Mesenchymal stem cell (in vitro differentiated cells and primary cell): ENCODE data around the gene MARCHF3.

Experiments used
- DNase-seq: peaks from one replicate; pipeline ENCODE4 v3.0.0-alpha.2; 2013
- H2AFZ ChIP-seq: one replicate; pipeline ENCODE4 v1.6.1; 2013; ENCODE audit warnings: low read depth, mild to moderate bottlenecking, control low read depth, inconsistent platforms, low read length, moderate library complexity
- H2AK5ac ChIP-seq: 2 replicates; pipeline ENCODE4 v1.6.1; 2013; ENCODE audit warnings: low read length, moderate library complexity, mild to moderate bottlenecking, inconsistent platforms; ENCODE audit not compliant: severe bottlenecking
- H2BK120ac ChIP-seq: one replicate; pipeline ENCODE4 v1.6.1; 2013; ENCODE audit warnings: low read depth, mild to moderate bottlenecking, inconsistent platforms, low read length, moderate library complexity
- H2BK12ac ChIP-seq, 2 experiments: one replicate each; pipeline ENCODE4 v1.6.1; 2013; ENCODE audit warnings: inconsistent platforms in 2 of 2, low read length in 2 of 2, mild to moderate bottlenecking in 2 of 2, moderate library complexity in 2 of 2, control low read depth in 1 of 2
- H2BK15ac ChIP-seq: one replicate; pipeline ENCODE4 v1.6.1; 2013; ENCODE audit warnings: mild to moderate bottlenecking, low read depth, inconsistent platforms; ENCODE audit not compliant: poor library complexity, severe bottlenecking
- H2BK5ac ChIP-seq: 2 replicates; pipeline ENCODE4 v1.6.1; 2013; ENCODE audit warnings: low read depth, mild to moderate bottlenecking, low read length, control low read depth, inconsistent platforms; ENCODE audit not compliant: poor library complexity, severe bottlenecking
- H3K14ac ChIP-seq, 2 experiments: one replicate each; pipeline ENCODE4 v1.6.1; 2013; ENCODE audit warnings: inconsistent platforms in 2 of 2, low read length in 2 of 2, control low read depth in 1 of 2, mild to moderate bottlenecking in 1 of 2, moderate library complexity in 1 of 2
- H3K18ac ChIP-seq, 2 experiments: one replicate each; pipeline ENCODE4 v1.6.1; 2013; ENCODE audit warnings: inconsistent platforms in 2 of 2, low read length in 2 of 2, control low read depth in 1 of 2, low read depth in 1 of 2, mild to moderate bottlenecking in 1 of 2
- H3K23ac ChIP-seq, 2 experiments: one replicate each; pipeline ENCODE4 v1.6.1; 2013; ENCODE audit warnings: inconsistent platforms in 2 of 2, low read length in 2 of 2, mild to moderate bottlenecking in 2 of 2, moderate library complexity in 2 of 2, control low read depth in 1 of 2
- H3K27ac ChIP-seq: 2 replicates; pipeline ENCODE4 v1.5.1; 2013; ENCODE audit warnings: mild to moderate bottlenecking, moderate library complexity, low read length, control low read depth, inconsistent platforms; ENCODE audit not compliant: poor library complexity, severe bottlenecking
- H3K27me3 ChIP-seq, 2 experiments: 2 replicates each; pipeline versions ENCODE4 v1.6.1 to v1.7.0; 2013; ENCODE audit warnings: low read length in 2 of 2, mild to moderate bottlenecking in 2 of 2, moderate library complexity in 2 of 2, control low read depth in 1 of 2, inconsistent platforms in 1 of 2; ENCODE audit not compliant: control insufficient read depth in 1 of 2, insufficient read depth in 1 of 2
- H3K36me3 ChIP-seq, 2 experiments: 2 replicates each; pipeline versions ENCODE4 v1.6.1 to v1.7.0; 2013; ENCODE audit warnings: low read length in 2 of 2, control low read depth in 1 of 2, inconsistent platforms in 1 of 2, low read depth in 1 of 2, mild to moderate bottlenecking in 1 of 2; ENCODE audit not compliant: insufficient read depth in 2 of 2, control insufficient read depth in 1 of 2
- H3K4ac ChIP-seq, 2 experiments: one replicate each; pipeline ENCODE4 v1.6.1; 2013; ENCODE audit warnings: inconsistent platforms in 2 of 2, low read length in 2 of 2, mild to moderate bottlenecking in 2 of 2, moderate library complexity in 2 of 2, control low read depth in 1 of 2, low read depth in 1 of 2
- H3K4me1 ChIP-seq: 2 replicates; pipeline ENCODE4 v1.6.1; 2013; ENCODE audit warnings: low read depth, low read length, control low read depth; ENCODE audit not compliant: control insufficient read depth, insufficient read depth
- H3K4me2 ChIP-seq: 2 replicates; pipeline ENCODE4 v1.6.1; 2013; ENCODE audit warnings: low read length, mild to moderate bottlenecking, inconsistent platforms; ENCODE audit not compliant: poor library complexity, severe bottlenecking
- H3K4me3 ChIP-seq, 2 experiments: 2 replicates each; pipeline versions ENCODE4 v1.5.1 to v1.7.0; 2013; ENCODE audit warnings: low read length in 2 of 2, mild to moderate bottlenecking in 2 of 2, control low read depth in 1 of 2, low read depth in 1 of 2; ENCODE audit not compliant: insufficient read depth in 1 of 2
- H3K79me1 ChIP-seq: replicated peaks from 2 replicates; pipeline ENCODE4 v1.6.1; 2013; ENCODE audit warnings: mild to moderate bottlenecking, control low read depth, low read length, inconsistent platforms; ENCODE audit not compliant: poor library complexity, severe bottlenecking
- H3K9ac ChIP-seq: 2 replicates; pipeline ENCODE4 v1.7.0; 2013; ENCODE audit warnings: mild to moderate bottlenecking, low read length, moderate library complexity
- H3K9me3 ChIP-seq: 2 replicates; pipeline ENCODE4 v1.7.0; 2013; ENCODE audit warnings: mild to moderate bottlenecking, low read length; ENCODE audit not compliant: control insufficient read depth
- H4K8ac ChIP-seq: one replicate; pipeline ENCODE4 v1.6.1; 2013; ENCODE audit warnings: inconsistent platforms, mild to moderate bottlenecking, low read length, moderate library complexity
- H4K91ac ChIP-seq: one replicate; pipeline ENCODE4 v1.6.1; 2013; ENCODE audit warnings: mild to moderate bottlenecking, low read length, inconsistent platforms
- WGBS: methylation state at CpG from one replicate; pipeline ENCODE4 v1.1.7; 2013; ENCODE audit warnings: mixed read lengths; 5-methylcytosine and 5-hydroxymethylcytosine counted together

MARCHF3 gene

DNA sequence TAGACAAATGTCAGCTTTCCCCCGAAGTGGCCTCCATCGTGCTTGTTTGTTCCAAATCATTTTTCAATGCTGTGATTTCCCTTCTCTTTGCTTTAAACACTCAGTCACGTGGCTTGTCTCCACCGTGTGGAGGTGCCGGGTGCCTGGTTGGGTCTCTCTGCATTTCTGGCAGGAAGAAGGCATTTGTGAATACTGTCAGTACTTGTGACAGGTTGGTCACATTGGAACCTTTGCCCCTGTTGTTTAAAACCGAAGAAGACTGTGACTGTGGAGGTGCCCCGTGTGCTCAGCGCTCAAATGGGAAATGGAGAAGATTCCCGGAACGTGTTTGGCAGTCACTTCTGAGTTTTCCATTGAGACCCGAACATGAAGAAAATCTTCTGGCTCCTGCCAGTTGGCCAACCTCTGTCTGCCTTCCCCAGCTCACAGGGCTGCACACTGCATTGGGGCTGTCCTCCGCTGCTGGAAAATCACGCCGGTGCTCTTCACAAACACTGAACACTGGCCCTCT is 178.8 kb downstream of the MARCHF3 start:
- Histone ChIP-seq H3K14ac (no peak overlapping the region), H3K9me3 (no peaks in the 10 kb centered on the region), H3K9ac (peak overlapping the region; percentile 58), H3K4ac (no peak overlapping the region), H4K91ac (no peak overlapping the region), H3K36me3 (peaks cover 0 to 7% of the 10 kb centered on the region in 2 experiments), H4K8ac (no peak overlapping the region), H2BK120ac (no peak overlapping the region), H3K23ac (no peak overlapping the region), H3K79me1 (peaks cover 1% of the 10 kb centered on the region), H3K4me1 (peaks cover 3% of the 10 kb centered on the region), H3K4me3 (peak overlapping the region in 1 of 2 experiments; percentile 63), H3K27ac (no peak overlapping the region), H3K27me3 (no peaks in the 10 kb centered on the region), H2AFZ (no peak overlapping the region), H3K4me2 (no peak overlapping the region), H3K18ac (no peak overlapping the region), H2BK5ac (peak overlapping the region; percentile 47), H2BK15ac (no peak overlapping the region), H2AK5ac (no peak overlapping the region), H2BK12ac (peak overlapping the region; percentile 24 to 67)
- no peak for DNase-seq
- WGBS, result 85% methylated on average over 14 of the region's 14 CpGs

DNA sequence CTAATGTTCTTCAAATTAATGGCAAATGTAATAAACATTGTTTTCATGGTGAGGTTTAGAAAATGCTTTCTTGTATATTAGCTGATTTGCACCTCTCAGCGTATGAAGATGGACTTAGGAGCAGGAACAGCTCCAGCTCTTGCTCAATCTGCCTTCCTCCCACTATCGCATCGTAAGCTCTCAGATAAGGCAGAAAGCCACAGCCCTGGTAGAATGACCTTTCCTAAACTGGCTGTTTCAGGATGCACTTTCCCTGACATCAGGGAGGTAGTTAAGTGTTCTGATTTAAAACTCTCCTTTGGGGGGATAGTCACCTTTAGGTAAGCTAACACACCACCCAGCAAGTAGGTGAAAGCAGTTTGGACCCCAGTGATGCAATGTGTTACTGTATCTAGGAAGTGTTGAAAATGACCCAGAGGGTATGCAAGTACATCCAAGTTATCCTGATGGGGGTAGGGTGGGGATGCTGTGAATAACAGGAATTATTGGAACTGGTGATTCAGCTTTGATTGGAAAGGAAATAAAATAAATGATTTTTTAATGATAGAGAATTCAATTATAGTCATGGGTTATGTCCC is 181.2 kb downstream of the MARCHF3 start:
- Histone ChIP-seq H4K8ac (no peak overlapping the region), H3K9me3 (no peaks in the 10 kb centered on the region), H3K79me1 (peaks cover 1% of the 10 kb centered on the region), H3K9ac (no peak overlapping the region), H3K18ac (no peak overlapping the region), H4K91ac (peak overlapping the region; percentile 24), H3K27me3 (no peaks in the 10 kb centered on the region), H2BK5ac (no peak overlapping the region), H3K4me2 (no peak overlapping the region), H2AK5ac (no peak overlapping the region), H3K23ac (no peak overlapping the region), H3K4me3 (no peak overlapping the region), H2BK15ac (no peak overlapping the region), H3K14ac (no peak overlapping the region), H2AFZ (no peak overlapping the region), H2BK120ac (no peak overlapping the region), H3K4ac (no peak overlapping the region), H2BK12ac (no peak overlapping the region), H3K4me1 (peaks cover 3% of the 10 kb centered on the region), H3K36me3 (no peaks in the 10 kb centered on the region), H3K27ac (no peak overlapping the region)
- no peak for DNase-seq
- 86% methylated on average over 3 of the region's 3 CpGs for WGBS

DNA sequence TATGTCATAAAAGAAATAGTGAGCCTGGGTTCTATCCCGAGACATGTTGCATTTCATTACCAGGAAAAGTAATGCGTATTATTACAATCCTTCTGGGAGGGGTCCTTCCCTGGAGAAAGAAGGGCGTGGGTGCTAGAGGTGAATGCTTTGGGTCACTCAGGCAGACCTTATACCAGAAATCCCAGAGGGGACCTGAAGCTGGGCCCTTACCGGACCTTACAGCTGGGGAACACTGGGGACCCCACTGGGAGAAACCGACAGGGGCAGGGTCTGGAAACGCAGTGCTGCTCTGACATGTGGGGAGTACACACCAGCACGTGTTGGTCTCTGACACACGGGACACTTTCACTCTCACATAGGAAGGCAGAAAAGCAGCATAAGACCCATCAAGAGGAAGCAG is 182.1 kb downstream of the MARCHF3 start:
- Histone ChIP-seq H3K79me1 (peaks cover 1% of the 10 kb centered on the region), H3K36me3 (no peaks in the 10 kb centered on the region), H3K14ac (no peak overlapping the region), H2BK12ac (no peak overlapping the region), H2BK5ac (no peak overlapping the region), H3K27me3 (no peaks in the 10 kb centered on the region), H3K4me1 (peaks cover 3% of the 10 kb centered on the region), H3K4me2 (no peak overlapping the region), H3K27ac (no peak overlapping the region), H3K9ac (no peak overlapping the region), H2BK15ac (no peak overlapping the region), H2AFZ (no peak overlapping the region), H4K91ac (no peak overlapping the region), H3K23ac (no peak overlapping the region), H2BK120ac (no peak overlapping the region), H3K4me3 (no peak overlapping the region), H3K4ac (no peak overlapping the region), H3K18ac (no peak overlapping the region), H4K8ac (no peak overlapping the region), H3K9me3 (no peaks in the 10 kb centered on the region), H2AK5ac (no peak overlapping the region)
- 93% methylated on average over 7 of the region's 8 CpGs for WGBS
- no peak for DNase-seq

DNA sequence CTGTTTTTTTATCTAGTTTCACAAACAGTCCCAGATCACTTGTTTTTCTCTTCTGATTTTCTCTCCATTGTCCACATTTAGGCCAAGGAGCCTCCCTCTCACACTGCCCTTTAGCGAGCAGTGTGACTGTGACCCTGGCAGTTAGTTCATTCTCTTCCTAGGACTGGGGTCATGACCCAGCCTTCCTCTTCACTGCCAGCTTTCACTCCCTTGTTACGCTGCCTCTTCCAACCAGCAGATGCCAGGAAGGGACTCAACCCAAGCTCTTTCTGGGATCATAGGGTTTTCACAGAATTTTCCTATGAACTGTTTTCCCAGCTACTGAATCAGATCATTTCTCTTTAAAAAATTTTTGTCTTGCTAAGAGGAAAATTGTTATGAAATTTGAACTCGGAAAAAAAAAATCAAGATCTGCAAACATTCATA is 182.5 kb downstream of the MARCHF3 start:
- Histone ChIP-seq H3K9ac (peak overlapping the region; percentile 50), H2BK15ac (no peak overlapping the region)

More for the DNA sequence above, 182.5 kb downstream of the MARCHF3 start:
- Histone ChIP-seq H3K27ac (no peak overlapping the region), H2BK5ac (no peak overlapping the region), H4K8ac (no peak overlapping the region), H2AK5ac (no peak overlapping the region), H3K23ac (no peak overlapping the region), H3K79me1 (peaks cover 1% of the 10 kb centered on the region), H3K4ac (no peak overlapping the region), H3K27me3 (no peaks in the 10 kb centered on the region), H2BK12ac (no peak overlapping the region), H3K4me2 (no peak overlapping the region), H3K18ac (no peak overlapping the region), H3K14ac (no peak overlapping the region), H3K4me1 (peaks cover 3% of the 10 kb centered on the region), H3K9me3 (no peaks in the 10 kb centered on the region), H2AFZ (no peak overlapping the region), H3K4me3 (peak overlapping the region in 1 of 2 experiments; percentile 35), H3K36me3 (no peaks in the 10 kb centered on the region), H2BK120ac (no peak overlapping the region), H4K91ac (no peak overlapping the region)
- WGBS, result 88% methylated on average over 2 of the region's 3 CpGs
- no peak for DNase-seq
